Cerebellar cortex (tissue), 1 donor: ENCODE data around the gene UBR3.
A peak's percentile ranks its signal among the peaks of the same experiment; 100 is the strongest.
"Not testable (repeated sequence)": the region's sequence is repeated elsewhere in the genome, so short reads cannot be mapped to it uniquely, and the experiment has no call there.

Experiments
- DNase-seq: peaks from one replicate; pipeline ENCODE4 v3.0.0-alpha.2; 2015; ENCODE audit warnings: low spot score

Gene UBR3

DNA sequence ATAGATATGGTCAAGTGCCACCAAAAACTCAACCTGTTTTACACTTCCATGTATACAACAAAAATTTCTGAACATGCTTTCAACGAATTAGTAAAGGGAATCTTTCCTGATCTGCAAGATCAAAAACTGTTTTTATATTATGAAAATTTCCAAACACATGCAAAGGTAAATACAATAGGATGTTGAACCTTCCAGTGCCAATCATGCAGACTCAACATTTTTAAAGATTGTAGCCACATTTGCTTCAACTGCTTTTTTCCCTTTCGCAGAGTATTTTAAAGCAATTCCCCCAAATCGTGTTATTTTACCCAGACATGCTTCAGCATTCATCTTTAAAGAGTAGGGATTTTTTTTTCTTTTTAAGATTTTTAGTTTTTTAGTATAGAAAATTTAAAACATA is 40.3 kb downstream of the UBR3 start:
- no peak for DNase-seq

GRCh38 chr2:169868951-169869350 is 41.7 kb downstream of the UBR3 start:
- no peak for DNase-seq

- not testable (repeated sequence) for DNase-seq
Measured at GRCh38 chr2:169871369-169871768, 44.1 kb downstream of the UBR3 start.

DNA sequence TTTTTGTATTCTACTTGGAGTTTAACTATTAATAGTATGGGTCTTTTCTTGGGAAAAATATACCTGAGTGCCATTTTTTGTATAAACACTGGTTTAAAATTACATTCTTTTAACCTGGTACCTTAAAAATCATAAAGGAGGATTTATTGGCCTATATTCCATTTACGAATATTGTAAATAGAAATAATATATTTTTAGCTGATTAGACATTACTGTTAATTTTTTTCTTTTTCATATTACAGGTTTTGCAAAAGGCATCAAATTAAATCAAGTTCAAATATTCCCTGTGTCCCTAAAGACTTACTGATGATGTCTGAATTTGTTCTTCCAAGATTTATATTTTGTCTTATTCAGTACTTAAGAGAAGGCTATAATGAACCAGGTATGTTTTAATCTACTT is 44.7 kb downstream of the UBR3 start:
- DNase-seq = no peak

GRCh38 chr2:169877398-169877797 is 50.1 kb downstream of the UBR3 start:
- DNase-seq = peak; percentile 38

GRCh38 chr2:169887120-169887519 is 59.9 kb downstream of the UBR3 start:
- DNase-seq = no peak

DNA sequence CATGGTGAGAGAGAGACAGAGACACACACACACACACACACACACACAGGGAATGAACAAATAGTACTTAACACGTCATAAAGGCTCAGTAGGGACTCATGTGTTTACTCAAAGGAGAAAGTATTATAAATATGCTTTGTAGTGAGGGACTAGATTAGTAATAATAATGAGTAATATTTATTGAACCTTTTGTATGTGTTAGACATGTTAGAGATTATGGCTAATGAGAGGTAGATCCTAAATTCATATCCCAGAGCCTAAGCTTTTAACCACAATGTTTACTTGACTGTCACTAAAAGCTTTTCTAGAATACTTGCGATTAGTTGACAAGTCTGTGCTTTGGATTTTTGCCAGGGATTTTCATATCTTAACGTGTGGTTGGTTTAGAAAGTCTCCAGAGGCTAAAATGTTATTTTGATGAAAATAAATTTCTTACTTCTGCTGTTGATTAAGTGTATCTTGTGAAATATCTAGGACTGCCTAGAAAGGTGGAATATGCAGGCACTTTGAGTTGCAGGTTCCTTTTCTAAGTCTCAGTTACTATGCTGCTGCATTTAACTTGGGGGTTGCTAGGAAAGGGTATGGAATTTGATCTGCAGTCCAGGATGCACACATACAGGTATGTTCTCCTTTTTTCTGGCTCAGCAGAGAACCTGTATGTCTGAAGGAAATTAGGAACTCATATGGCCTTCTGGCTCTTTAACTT is 64.5 kb downstream of the UBR3 start:
- DNase-seq = no peak

- DNase-seq = no peak
Measured at GRCh38 chr2:169892951-169893350, 65.7 kb downstream of the UBR3 start.

GRCh38 chr2:169895294-169895985 is 68.2 kb downstream of the UBR3 start:
- DNase-seq = no peak

DNA sequence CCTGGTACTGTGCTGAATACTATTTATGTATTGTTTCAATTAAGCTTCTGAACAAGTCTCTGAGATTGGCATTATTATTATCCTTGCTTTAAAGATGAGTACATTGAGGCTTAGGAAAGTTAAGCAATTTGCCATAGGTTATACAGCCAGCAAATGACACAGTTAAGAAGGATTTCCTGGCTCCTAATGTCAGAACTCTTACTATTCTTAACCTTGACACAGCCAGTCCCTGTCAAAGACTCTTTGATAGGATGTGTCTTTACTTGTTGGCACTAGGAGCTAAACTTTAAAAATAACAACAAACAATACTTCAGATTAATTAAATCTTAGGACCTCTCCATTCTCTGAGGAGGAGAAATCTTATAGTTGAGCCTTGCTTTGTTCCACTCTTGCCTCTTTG is 70.6 kb downstream of the UBR3 start:
- no peak for DNase-seq

- DNase-seq = not testable (repeated sequence)
Measured at GRCh38 chr2:169900103-169900502, 72.8 kb downstream of the UBR3 start.

GRCh38 chr2:169900686-169901085 is 73.4 kb downstream of the UBR3 start:
- DNase-seq = no peak

DNA sequence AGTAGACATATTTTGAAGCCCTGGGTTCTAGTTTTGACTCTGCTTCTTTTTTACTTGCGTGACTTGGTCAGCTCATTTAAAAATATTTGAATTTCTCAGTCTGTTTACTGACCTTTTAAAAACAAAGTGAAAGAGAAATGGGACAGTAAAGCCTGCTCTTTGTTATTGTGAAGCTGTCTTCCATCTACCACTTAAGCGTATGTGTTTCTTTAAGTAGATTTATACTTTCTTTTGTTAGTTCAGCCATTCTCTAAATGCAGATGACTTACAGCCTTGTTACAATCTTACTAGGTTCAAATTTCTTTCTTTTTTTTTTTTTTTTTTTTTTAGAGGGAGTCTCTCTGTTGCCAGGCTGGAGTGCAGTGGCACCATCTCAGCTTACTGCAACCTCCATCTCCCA is 79.5 kb downstream of the UBR3 start:
- DNase-seq = no peak

DNA sequence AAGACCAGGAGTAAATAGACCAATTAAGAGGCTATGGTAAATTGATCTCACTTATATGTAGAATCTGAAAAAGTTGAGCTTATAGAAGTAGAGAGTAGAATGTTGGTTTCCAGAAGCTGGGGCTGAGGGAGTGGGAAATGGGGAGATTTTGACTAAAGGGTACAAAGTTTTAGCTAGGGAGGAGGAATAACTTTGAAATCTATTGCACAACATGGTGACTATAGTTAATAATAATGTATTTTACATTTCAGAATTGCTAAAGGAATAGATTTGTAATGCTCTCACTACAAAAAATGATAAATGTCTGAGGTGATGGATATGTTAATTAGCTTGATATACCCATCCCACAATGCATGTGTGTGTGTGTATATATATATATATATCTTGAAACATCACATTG is 82.1 kb downstream of the UBR3 start:
- DNase-seq = no peak

DNA sequence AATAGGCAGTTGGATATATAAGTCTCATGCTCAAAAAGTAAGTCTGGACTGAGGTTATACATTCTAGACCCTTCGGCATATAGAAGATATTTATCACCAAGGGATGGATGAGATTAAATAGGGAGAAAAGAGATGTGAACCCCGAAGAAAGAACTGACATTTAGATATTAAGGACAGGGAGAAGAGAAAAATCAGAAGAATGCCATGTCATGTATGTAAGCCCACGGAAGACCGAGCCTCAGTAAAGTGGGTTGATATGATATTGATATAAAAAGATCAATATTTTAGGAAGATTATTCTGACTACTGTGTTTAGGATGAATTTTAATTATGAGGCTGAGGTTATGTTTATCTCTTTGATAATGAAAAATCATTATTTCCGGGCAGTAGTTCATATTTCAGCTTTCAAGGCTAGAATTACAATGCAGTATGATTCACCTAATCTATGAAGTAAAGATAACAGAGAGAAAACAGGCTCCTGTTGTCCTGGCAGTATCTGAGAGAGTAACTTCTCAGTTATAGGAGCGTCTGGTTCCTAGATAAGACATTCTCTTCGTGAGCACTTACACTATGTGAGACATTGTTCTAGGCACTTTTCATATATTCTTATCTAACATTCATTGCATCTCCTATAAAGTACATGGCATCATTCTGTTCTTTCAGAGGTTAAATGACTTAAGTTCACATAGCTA is 83.0 kb downstream of the UBR3 start:
- DNase-seq = no peak

DNA sequence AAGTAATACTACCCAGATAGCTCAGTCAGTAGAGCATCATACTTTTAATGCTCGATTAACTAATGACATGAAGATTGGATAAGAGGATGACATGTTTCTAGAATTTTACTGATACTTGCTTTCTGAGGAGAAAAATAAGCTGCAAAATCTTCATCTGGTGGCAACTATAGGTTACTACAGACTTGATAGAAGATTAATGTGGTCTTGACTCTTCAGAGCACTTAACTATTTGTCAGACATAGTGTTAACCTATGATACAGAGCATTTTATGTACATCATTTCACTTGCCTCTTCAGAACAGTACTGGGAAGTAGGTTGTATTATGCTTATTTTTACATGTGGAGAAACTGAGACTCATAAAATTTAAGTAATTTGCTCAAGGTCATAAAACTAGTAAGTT is 83.9 kb downstream of the UBR3 start:
- no peak for DNase-seq

GRCh38 chr2:169916623-169917022 is 89.4 kb downstream of the UBR3 start:
- no peak for DNase-seq

DNA sequence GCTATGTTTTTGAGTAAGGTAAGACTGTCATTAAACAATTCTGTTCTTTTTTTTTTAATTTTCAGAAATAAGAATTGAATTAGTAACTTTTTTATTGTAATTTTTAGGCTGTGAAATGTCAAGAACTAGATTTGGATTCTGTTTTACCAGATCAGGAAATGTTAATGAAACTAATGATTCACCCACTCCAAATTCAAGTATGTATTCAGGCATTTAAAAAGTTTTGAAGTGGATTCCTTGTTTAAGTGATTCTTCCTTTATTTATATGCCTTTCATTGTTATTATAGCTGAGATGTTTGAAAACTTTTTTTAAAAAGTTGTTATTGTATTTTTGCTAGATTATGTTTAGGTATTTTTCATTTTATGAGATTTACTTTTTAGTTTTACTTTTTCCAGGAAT is 96.7 kb downstream of the UBR3 start:
- DNase-seq = no peak

- no peak for DNase-seq
Measured at GRCh38 chr2:169925968-169926367, 98.7 kb downstream of the UBR3 start.

DNA sequence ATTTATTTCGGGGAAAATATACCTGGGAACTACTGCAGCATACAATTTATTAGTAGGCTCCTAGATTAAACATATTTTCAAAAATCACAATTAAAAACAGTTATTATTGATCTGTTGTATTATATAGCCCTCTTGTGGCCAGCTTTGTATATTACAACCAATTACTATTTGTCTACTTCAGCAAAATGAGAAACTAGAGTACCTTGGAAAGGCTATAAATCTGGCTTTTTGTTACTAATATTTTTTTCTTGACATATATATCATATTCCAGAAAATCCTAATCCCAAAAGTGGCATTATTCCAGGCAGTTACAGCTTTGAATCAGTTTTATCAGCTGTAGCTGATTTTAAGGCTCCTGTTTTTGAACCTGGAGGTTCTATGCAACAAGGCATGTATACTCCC is 101.2 kb downstream of the UBR3 start:
- DNase-seq = peak; percentile 56

DNA sequence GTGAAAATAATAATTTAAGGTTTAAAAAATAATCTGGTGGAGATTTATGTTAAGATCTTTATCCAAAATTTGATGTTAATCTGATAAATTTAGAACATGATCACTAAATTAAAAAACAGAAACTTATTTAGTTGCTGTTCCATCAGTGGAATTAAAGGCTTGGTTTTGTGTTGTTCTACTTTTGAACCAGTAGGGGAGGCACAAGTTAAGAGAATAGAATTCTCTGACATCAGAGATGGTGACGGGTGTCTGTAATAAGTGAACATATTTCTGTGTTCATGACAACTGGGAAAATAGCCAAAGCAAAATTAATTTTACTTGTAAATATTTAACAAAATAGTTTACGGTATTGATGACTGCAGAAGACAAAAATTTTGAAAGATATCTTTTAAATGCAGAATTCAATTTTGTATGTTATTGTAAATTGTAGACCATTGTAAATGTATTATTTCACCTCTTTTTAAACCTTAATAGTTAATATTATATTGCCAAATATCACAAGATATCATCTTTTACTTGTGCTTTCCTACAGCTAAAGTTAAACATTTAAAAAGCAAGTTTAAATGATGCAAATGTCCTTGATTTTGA is 106.0 kb downstream of the UBR3 start:
- DNase-seq = peak; percentile 55

DNA sequence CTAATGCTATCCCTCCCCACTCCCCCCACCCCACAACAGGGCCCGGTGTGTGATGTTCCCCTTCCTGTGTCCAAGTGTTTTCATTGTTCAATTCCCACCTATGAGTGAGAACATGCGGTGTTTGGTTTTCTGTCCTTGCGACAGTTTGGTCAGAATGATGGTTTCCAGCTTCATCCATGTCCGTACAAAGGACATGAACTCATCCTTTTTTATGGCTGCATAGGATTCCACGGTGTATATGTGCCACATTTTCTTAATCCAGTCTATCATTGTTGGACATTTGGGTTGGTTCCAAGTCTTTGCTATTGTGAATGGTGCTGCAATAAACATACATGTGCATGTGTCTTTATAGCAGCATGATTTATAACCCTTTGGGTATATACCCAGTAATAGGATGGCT is 109.4 kb downstream of the UBR3 start:
- not testable (repeated sequence) for DNase-seq

- DNase-seq = no peak
Measured at GRCh38 chr2:169945515-169945914, 118.3 kb downstream of the UBR3 start.
